Stimulated activated CD4-positive, alpha-beta T cell treated with anti-CD3 and anti-CD28 coated beads, Interleukin-1b, Interleukin-23, amount 100 ng/mL, for 24 hours (primary cell): ENCODE results near the gene TOM1.

Experiments used
- DNase-seq, 4 experiments: peaks; one replicate each; pipeline ENCODE4 v3.0.0-alpha.2; 2020; ENCODE audit warnings: low read depth in 4 of 4, low spot score in 1 of 4

Gene TOM1

GRCh38 chr22:35367331-35367886, 67.7 kb downstream of the TOM1 start:
- no peak for DNase-seq

GRCh38 chr22:35368386-35368785, 68.7 kb downstream of the TOM1 start:
- DNase-seq, result no peak

- DNase-seq, result no peak
Observed at GRCh38 chr22:35369996-35370395, 70.3 kb downstream of the TOM1 start.

- no peak for DNase-seq
Observed at GRCh38 chr22:35373781-35374180, 74.1 kb downstream of the TOM1 start.

- DNase-seq, result no peak
Observed at GRCh38 chr22:35375031-35375430, 75.3 kb downstream of the TOM1 start.

GRCh38 chr22:35375526-35375925, 75.8 kb downstream of the TOM1 start:
- no peak for DNase-seq

GRCh38 chr22:35376728-35377472, 77.2 kb downstream of the TOM1 start:
- no peak for DNase-seq

GRCh38 chr22:35377735-35378134, 78.0 kb downstream of the TOM1 start:
- DNase-seq, result no peak

- DNase-seq, result no peak
Observed at GRCh38 chr22:35378621-35379020, 78.9 kb downstream of the TOM1 start.

GRCh38 chr22:35379146-35379993, 79.7 kb downstream of the TOM1 start:
- no peak for DNase-seq

GRCh38 chr22:35380013-35380412, 80.3 kb downstream of the TOM1 start:
- no peak for DNase-seq

- DNase-seq, result peak in 1 of 4 experiments; percentile 42
Observed at GRCh38 chr22:35380537-35381423, 81.1 kb downstream of the TOM1 start, which contains the start of gene HMOX1. Gene HMOX1, plus strand, starts transcription at chr22:35381096. Its CDS starts 78 bp downstream, at chr22:35381174.

GRCh38 chr22:35381424-35382009, 81.8 kb downstream of the TOM1 start:
- DNase-seq, result no peak

- no peak for DNase-seq
Observed at GRCh38 chr22:35383679-35384071, 84.0 kb downstream of the TOM1 start.

- DNase-seq, result no peak
Observed at GRCh38 chr22:35384527-35384926, 84.8 kb downstream of the TOM1 start.

GRCh38 chr22:35384975-35385588, 85.4 kb downstream of the TOM1 start:
- DNase-seq, result no peak

- no peak for DNase-seq
Observed at GRCh38 chr22:35386670-35387288, 87.1 kb downstream of the TOM1 start.

- DNase-seq, result no peak
Observed at GRCh38 chr22:35390933-35391332, 91.2 kb downstream of the TOM1 start.

GRCh38 chr22:35392357-35392756, 92.7 kb downstream of the TOM1 start:
- no peak for DNase-seq
